GM20431 (cell line): Measurements from ENCODE around the gene LYL1.

Experiments
- in situ Hi-C: fragments of 300-500 bp; cut with MseI, MboI; formaldehyde crosslinking; loops from one replicate; pipeline ENCODE4 v1.15.0; 2020; ENCODE audit warnings: low sequenced_read_pairs; ENCODE audit not compliant: unreplicated experiment

Gene LYL1

GRCh38 chr19:13078897-13079541 lies 23.6 kb downstream of the LYL1 start:
- in situ Hi-C loops = no loop called here

GRCh38 chr19:13078381-13078780 lies 24.3 kb downstream of the LYL1 start:
- in situ Hi-C loops = no loop called here

- in situ Hi-C loops = no loop called here
These were observed 25.4 kb downstream of the LYL1 start for GRCh38 chr19:13077240-13077639.

GRCh38 chr19:13076787-13077186 lies 25.9 kb downstream of the LYL1 start:
- in situ Hi-C loops = no loop called here

GRCh38 chr19:13076320-13076719 lies 26.3 kb downstream of the LYL1 start:
- in situ Hi-C loops = no loop called here

- in situ Hi-C loops = no loop called here
These were observed 28.3 kb downstream of the LYL1 start for GRCh38 chr19:13074378-13074777.

GRCh38 chr19:13073263-13073662 lies 29.4 kb downstream of the LYL1 start:
- in situ Hi-C loops = no loop called here

- in situ Hi-C loops = no loop called here
These were observed 30.3 kb downstream of the LYL1 start for GRCh38 chr19:13072188-13072908.

- in situ Hi-C loops = no loop called here
These were observed 31.0 kb downstream of the LYL1 start for GRCh38 chr19:13071444-13072187.

GRCh38 chr19:13070425-13071140 lies 32.1 kb downstream of the LYL1 start:
- in situ Hi-C loops = no loop called here

GRCh38 chr19:13069415-13070359 lies 33.0 kb downstream of the LYL1 start:
- in situ Hi-C loops = no loop called here

- in situ Hi-C loops = no loop called here
These were observed 34.4 kb downstream of the LYL1 start for GRCh38 chr19:13068085-13068846.

GRCh38 chr19:13066933-13067807 lies 35.5 kb downstream of the LYL1 start:
- in situ Hi-C loops = no loop called here

GRCh38 chr19:13066226-13066625 lies 36.4 kb downstream of the LYL1 start:
- in situ Hi-C loops = no loop called here

GRCh38 chr19:13064092-13064489 lies 38.6 kb downstream of the LYL1 start:
- in situ Hi-C loops = no loop called here

- in situ Hi-C loops = no loop called here
These were observed 39.1 kb downstream of the LYL1 start for GRCh38 chr19:13063461-13064091.

GRCh38 chr19:13062317-13062716 lies 40.3 kb downstream of the LYL1 start:
- in situ Hi-C loops = no loop called here
